ENCODE data around the gene BHLHA15. TPM values are rescaled to one million over a fixed set of nuclear protein-coding genes. Genes with fewer than 3 reads are reported as not detected.

BHLHA15 gene
- total and polyA plus RNA-seq, 2 of the 13 experiments (the other 11 are each of a cell fraction or from before 2014, with no cell fraction given) = 1.9 to 6.1 TPM

DNA sequence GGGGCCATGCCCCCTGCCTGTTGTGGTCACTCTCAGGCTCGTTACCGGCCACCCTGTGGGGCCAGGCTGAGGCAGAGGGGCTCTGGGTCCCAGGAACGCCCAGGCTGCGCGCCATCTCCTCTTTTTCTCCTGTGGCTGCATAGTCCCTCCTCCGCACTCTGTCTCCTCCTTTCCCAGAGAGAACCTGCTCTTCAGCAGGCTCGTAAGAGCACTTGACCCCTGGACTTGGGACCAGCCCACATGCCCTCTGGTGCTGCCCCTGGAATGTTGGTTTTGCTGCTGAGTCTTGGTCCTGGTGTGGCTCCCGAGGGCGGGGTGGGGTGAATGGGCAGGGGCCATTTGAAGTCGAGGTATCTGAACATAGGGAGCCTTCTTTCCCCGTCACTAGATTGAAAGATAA is 6.6 kb upstream of the BHLHA15 start (continued):
- no peak for TF ChIP-seq CENPBD1 (CRISPR knock-in tag; IDR thresholded peaks at IDR 0.05; ENCODE audit: borderline replicate concordance, low read depth)
- TF ChIP-seq ZNF598 (CRISPR knock-in tag; IDR thresholded peaks at IDR 0.05; ENCODE audit: borderline replicate concordance) = no peak
- no peak for TF ChIP-seq GABPB1 (CRISPR knock-in tag; IDR thresholded peaks at IDR 0.05)
- no peak for TF ChIP-seq HNF1B (CRISPR knock-in tag; IDR thresholded peaks at IDR 0.05)
- TF ChIP-seq ZFP37 (CRISPR knock-in tag; IDR thresholded peaks at IDR 0.05; ENCODE audit: borderline replicate concordance) = no peak
- no peak for TF ChIP-seq TFDP2 (CRISPR knock-in tag; IDR thresholded peaks at IDR 0.05)

- no peak overlapping the region for H3K9ac ChIP-seq (ENCODE audit: insufficient read depth, low read depth, low read length)
- H3K27ac ChIP-seq (ENCODE audit: extremely low read length, insufficient read depth, low read length) = no peak overlapping the region
- H3K79me2 ChIP-seq (ENCODE audit: insufficient read depth, low read length) = peaks cover 2% of the 10 kb centered on the region
- TF ChIP-seq AGO2 (optimal IDR thresholded peaks at IDR 0.05; ENCODE audit: low read depth, low read length) = peak; percentile 52
- TF ChIP-seq, protein P1, sequence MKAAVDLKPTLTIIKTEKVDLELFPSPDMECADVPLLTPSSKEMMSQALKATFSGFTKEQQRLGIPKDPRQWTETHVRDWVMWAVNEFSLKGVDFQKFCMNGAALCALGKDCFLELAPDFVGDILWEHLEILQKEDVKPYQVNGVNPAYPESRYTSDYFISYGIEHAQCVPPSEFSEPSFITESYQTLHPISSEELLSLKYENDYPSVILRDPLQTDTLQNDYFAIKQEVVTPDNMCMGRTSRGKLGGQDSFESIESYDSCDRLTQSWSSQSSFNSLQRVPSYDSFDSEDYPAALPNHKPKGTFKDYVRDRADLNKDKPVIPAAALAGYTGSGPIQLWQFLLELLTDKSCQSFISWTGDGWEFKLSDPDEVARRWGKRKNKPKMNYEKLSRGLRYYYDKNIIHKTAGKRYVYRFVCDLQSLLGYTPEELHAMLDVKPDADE (CRISPR knock-in tag; IDR thresholded peaks at IDR 0.05) = no peak
- no TSS peak for BruUV-seq (replicated peaks)
- H2AFZ ChIP-seq (ENCODE audit: low read length) = no peak overlapping the region
- peaks cover 6% of the 10 kb centered on the region; the same call in 1 of the 2 replicates for H4K20me1 ChIP-seq (ENCODE audit: insufficient read depth, low read length)
- H3K4me1 ChIP-seq (ENCODE audit: insufficient read depth, low read length) = peaks cover 10% of the 10 kb centered on the region
- H3K4me3 ChIP-seq (replicated peaks in 1 of 3; ENCODE audit: insufficient read depth in 1 of 3, low read depth in 2 of 3, low read length in 3 of 3) = no peak overlapping the region
- 98% methylated on average over 33 of the region's 47 CpGs for WGBS (ENCODE audit: low lambda C conversion rate)
- DNase-seq (ENCODE audit: low spot score) = no peak
- H3K27me3 ChIP-seq (ENCODE audit: control insufficient read depth in 1 of 2, insufficient read depth in 2 of 2, low read length in 2 of 2) = no peaks in the 10 kb centered on the region
- H3K9me3 ChIP-seq (ENCODE audit: low read length) = no peaks in the 10 kb centered on the region
- POLR2A ChIA-PET = no interaction called here
- in situ Hi-C loops (cut with HindIII; ENCODE audit: extremely low pct_ligation_motif_present, low pct_unique_long_range_greater_than_20kb) = no loop called here
- intact Hi-C loops (cut with micrococcal nuclease; ENCODE audit: unreplicated experiment) = no loop called here
- CTCF ChIA-PET (ENCODE audit: low intra/inter-chr PET ratio, low total read pairs) = no interaction called here
- H3K36me3 ChIP-seq (replicated peaks in 1 of 2; ENCODE audit: control insufficient read depth in 1 of 2, insufficient read depth in 2 of 2, low read length in 2 of 2) = peaks cover 20 to 50% of the 10 kb centered on the region in 2 experiments; a peak in 4 of 5 replicates
- no peak for FAIRE-seq
- no peak for ATAC-seq
- H3K4me2 ChIP-seq (ENCODE audit: low read depth, low read length) = no peak overlapping the region
Measured at GRCh38 chr7:98205162-98205845, 5.9 kb upstream of the BHLHA15 start.

All from HepG2 (cell line).